Measurements from ENCODE around the gene DLEU7.

The DLEU7 gene

DNA sequence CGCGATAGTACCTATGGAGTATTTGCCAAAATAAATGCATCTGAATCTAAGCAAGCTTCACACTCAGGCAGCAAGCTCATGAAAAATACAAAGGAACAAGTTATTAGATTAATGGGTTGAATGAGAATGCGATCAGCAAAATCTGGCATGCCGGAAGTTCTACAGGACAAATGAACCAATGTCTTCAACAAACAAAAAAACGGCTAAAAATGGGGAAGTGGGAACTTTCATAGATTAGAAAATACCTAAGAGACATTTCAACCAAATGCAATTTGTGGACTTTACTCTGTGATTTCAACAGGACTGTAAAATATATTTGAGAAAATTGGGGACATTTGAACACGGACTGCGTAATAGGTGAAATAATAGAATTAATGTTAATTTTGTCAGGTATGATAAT, 43.7 kb upstream of the DLEU7 start (continued):
- TF ChIP-seq, protein P1, sequence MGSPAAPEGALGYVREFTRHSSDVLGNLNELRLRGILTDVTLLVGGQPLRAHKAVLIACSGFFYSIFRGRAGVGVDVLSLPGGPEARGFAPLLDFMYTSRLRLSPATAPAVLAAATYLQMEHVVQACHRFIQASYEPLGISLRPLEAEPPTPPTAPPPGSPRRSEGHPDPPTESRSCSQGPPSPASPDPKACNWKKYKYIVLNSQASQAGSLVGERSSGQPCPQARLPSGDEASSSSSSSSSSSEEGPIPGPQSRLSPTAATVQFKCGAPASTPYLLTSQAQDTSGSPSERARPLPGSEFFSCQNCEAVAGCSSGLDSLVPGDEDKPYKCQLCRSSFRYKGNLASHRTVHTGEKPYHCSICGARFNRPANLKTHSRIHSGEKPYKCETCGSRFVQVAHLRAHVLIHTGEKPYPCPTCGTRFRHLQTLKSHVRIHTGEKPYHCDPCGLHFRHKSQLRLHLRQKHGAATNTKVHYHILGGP (tag by site-specific recombination; IDR thresholded peaks at IDR 0.05) = no peak
- no peak for TF ChIP-seq ZNF19 (tag by site-specific recombination; IDR thresholded peaks at IDR 0.05; ENCODE audit: low read depth)
- TF ChIP-seq, protein P2, sequence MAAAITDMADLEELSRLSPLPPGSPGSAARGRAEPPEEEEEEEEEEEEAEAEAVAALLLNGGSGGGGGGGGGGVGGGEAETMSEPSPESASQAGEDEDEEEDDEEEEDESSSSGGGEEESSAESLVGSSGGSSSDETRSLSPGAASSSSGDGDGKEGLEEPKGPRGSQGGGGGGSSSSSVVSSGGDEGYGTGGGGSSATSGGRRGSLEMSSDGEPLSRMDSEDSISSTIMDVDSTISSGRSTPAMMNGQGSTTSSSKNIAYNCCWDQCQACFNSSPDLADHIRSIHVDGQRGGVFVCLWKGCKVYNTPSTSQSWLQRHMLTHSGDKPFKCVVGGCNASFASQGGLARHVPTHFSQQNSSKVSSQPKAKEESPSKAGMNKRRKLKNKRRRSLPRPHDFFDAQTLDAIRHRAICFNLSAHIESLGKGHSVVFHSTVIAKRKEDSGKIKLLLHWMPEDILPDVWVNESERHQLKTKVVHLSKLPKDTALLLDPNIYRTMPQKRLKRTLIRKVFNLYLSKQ (tag by site-specific recombination; IDR thresholded peaks at IDR 0.05; ENCODE audit: borderline replicate concordance) = no peak
- no peak for TF ChIP-seq GLI4 (tag by site-specific recombination; IDR thresholded peaks at IDR 0.05)
- no peak for TF ChIP-seq ZNF792 (tag by site-specific recombination; IDR thresholded peaks at IDR 0.05)
- TF ChIP-seq SCRT2 (tag by site-specific recombination; IDR thresholded peaks at IDR 0.05) = no peak
- no peak for TF ChIP-seq CTCF (tag by site-specific recombination; IDR thresholded peaks at IDR 0.05)
- no peak for TF ChIP-seq BCL11B (tag by site-specific recombination; IDR thresholded peaks at IDR 0.05; ENCODE audit: low read depth)
- TF ChIP-seq ZNF311 (tag by site-specific recombination; IDR thresholded peaks at IDR 0.05; ENCODE audit: borderline replicate concordance) = no peak
- no peak for TF ChIP-seq REPIN1 (tag by site-specific recombination; IDR thresholded peaks at IDR 0.05; ENCODE audit: low read depth)

GRCh38 chr13:50884265-50884664, 40.8 kb upstream of the DLEU7 start:
- Histone ChIP-seq H3K27ac (ENCODE audit: extremely low read depth, low read depth, low read length) (no peak overlapping the region), H3K9me3 (ENCODE audit: control insufficient read depth, insufficient read depth, low read depth, low read length) (no peaks in the 10 kb centered on the region), H3K36me3 (ENCODE audit: control insufficient read depth in 2 of 2, insufficient read depth in 1 of 2, low read length in 2 of 2) (no peaks in the 10 kb centered on the region), H3K4me3 (ENCODE audit: low read depth, low read length) (no peak overlapping the region), H3K4me1 (ENCODE audit: control insufficient read depth, insufficient read depth, low read length) (no peaks in the 10 kb centered on the region)
- ChIA-PET POLR2A (no interaction called here), CTCF (no interaction called here)
- no peak for TF ChIP-seq ZNF114 (tag by site-specific recombination; IDR thresholded peaks at IDR 0.05)
- TF ChIP-seq, protein P3, sequence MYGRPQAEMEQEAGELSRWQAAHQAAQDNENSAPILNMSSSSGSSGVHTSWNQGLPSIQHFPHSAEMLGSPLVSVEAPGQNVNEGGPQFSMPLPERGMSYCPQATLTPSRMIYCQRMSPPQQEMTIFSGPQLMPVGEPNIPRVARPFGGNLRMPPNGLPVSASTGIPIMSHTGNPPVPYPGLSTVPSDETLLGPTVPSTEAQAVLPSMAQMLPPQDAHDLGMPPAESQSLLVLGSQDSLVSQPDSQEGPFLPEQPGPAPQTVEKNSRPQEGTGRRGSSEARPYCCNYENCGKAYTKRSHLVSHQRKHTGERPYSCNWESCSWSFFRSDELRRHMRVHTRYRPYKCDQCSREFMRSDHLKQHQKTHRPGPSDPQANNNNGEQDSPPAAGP (tag by site-specific recombination; IDR thresholded peaks at IDR 0.05) = no peak
- TF ChIP-seq HOXC10 (CRISPR knock-in tag; IDR thresholded peaks at IDR 0.05) = no peak
- TF ChIP-seq, protein P4, sequence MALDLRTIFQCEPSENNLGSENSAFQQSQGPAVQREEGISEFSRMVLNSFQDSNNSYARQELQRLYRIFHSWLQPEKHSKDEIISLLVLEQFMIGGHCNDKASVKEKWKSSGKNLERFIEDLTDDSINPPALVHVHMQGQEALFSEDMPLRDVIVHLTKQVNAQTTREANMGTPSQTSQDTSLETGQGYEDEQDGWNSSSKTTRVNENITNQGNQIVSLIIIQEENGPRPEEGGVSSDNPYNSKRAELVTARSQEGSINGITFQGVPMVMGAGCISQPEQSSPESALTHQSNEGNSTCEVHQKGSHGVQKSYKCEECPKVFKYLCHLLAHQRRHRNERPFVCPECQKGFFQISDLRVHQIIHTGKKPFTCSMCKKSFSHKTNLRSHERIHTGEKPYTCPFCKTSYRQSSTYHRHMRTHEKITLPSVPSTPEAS (tag by site-specific recombination; IDR thresholded peaks at IDR 0.05) = no peak
- TF ChIP-seq ZNF394 (tag by site-specific recombination; IDR thresholded peaks at IDR 0.05; ENCODE audit: borderline replicate concordance) = no peak
- TF ChIP-seq, protein P5, sequence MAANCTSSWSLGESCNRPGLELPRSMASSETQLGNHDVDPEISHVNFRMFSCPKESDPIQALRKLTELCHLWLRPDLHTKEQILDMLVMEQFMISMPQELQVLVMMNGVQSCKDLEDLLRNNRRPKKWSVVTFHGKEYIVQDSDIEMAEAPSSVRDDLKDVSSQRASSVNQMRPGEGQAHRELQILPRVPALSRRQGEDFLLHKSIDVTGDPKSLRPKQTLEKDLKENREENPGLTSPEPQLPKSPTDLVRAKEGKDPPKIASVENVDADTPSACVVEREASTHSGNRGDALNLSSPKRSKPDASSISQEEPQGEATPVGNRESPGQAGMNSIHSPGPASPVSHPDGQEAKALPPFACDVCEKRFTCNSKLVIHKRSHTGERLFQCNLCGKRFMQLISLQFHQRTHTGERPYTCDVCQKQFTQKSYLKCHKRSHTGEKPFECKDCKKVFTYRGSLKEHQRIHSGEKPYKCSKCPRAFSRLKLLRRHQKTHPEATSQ (tag by site-specific recombination; IDR thresholded peaks at IDR 0.05) = no peak
- no peak for TF ChIP-seq ZBTB44 (tag by site-specific recombination; IDR thresholded peaks at IDR 0.05)
- no peak for TF ChIP-seq ZNF776 (tag by site-specific recombination; IDR thresholded peaks at IDR 0.05; ENCODE audit: borderline replicate concordance)
- no peak for TF ChIP-seq BCL11A (tag by site-specific recombination; IDR thresholded peaks at IDR 0.05; ENCODE audit: low read depth)
- no peak for TF ChIP-seq ZNF146 (tag by site-specific recombination; IDR thresholded peaks at IDR 0.05)
- no peak for TF ChIP-seq ZNF670 (tag by site-specific recombination; IDR thresholded peaks at IDR 0.05; ENCODE audit: low read depth)
- no peak for TF ChIP-seq ZNF830 (tag by site-specific recombination; IDR thresholded peaks at IDR 0.05; ENCODE audit: low read depth)
- no peak for TF ChIP-seq GLI4 (tag by site-specific recombination; IDR thresholded peaks at IDR 0.05)
- no peak for TF ChIP-seq TCF7L2 (IDR thresholded peaks at IDR 0.05; ENCODE audit: borderline replicate concordance, low read depth, low read length)
- no peak for TF ChIP-seq ZNF239 (tag by site-specific recombination; IDR thresholded peaks at IDR 0.05)
- no peak for TF ChIP-seq ZNF621 (tag by site-specific recombination; IDR thresholded peaks at IDR 0.05)
